Activated CD8-positive, alpha-beta memory T cell treated with anti-CD3 and anti-CD28 coated beads for 1 hour (primary cell): ENCODE measurements around the gene DMPK.
"Not testable (repeated sequence)": the region's sequence is repeated elsewhere in the genome, so short reads cannot be mapped to it uniquely, and the experiment has no call there.

ENCODE experiments used
- DNase-seq, 2 donors: peaks; one replicate each; pipeline ENCODE4 v3.0.0-alpha.2; 2020; ENCODE audit warnings: low read depth in 1 of 2; ENCODE audit errors: extremely low read depth in 1 of 2

The DMPK gene

GRCh38 chr19:45815481-45816216 lies 33.4 kb upstream of the DMPK start:
- DNase-seq = no peak

GRCh38 chr19:45814851-45815480 lies 32.7 kb upstream of the DMPK start, which contains the start of gene RSPH6A:
Gene RSPH6A (minus strand): TSS chr19:45815308. CDS start chr19:45815176, 132 bp downstream.
- DNase-seq = no peak

GRCh38 chr19:45814166-45814780 lies 32.0 kb upstream of the DMPK start:
- no peak for DNase-seq

- DNase-seq = no peak
These were observed 30.0 kb upstream of the DMPK start for GRCh38 chr19:45812297-45812696.

- DNase-seq = no peak
These were observed 27.4 kb upstream of the DMPK start for GRCh38 chr19:45809643-45810159.

GRCh38 chr19:45805719-45806118 lies 23.4 kb upstream of the DMPK start:
- no peak for DNase-seq

- no peak for DNase-seq
These were observed 22.6 kb upstream of the DMPK start for GRCh38 chr19:45804959-45805230.

- no peak for DNase-seq
These were observed 22.1 kb upstream of the DMPK start for GRCh38 chr19:45804140-45804958.

- no peak for DNase-seq
These were observed 19.4 kb upstream of the DMPK start for GRCh38 chr19:45801603-45802175.

GRCh38 chr19:45800070-45800553 lies 17.8 kb upstream of the DMPK start:
- no peak for DNase-seq

GRCh38 chr19:45799541-45799940 lies 17.3 kb upstream of the DMPK start:
- DNase-seq = not testable (repeated sequence)

- DNase-seq = peak; percentile 25 to 43
These were observed 16.8 kb upstream of the DMPK start for GRCh38 chr19:45798995-45799517.

- DNase-seq = no peak
These were observed 12.3 kb upstream of the DMPK start for GRCh38 chr19:45794627-45795026.

GRCh38 chr19:45793876-45794275 lies 11.6 kb upstream of the DMPK start:
- DNase-seq = no peak

GRCh38 chr19:45793178-45793564 lies 10.9 kb upstream of the DMPK start:
- no peak for DNase-seq

GRCh38 chr19:45792470-45793177 lies 10.3 kb upstream of the DMPK start, which contains the start of gene DMWD:
Gene DMWD (minus strand): TSS chr19:45792845. CDS start chr19:45792756, 89 bp downstream.
- peak; percentile 99 for DNase-seq

GRCh38 chr19:45791744-45792469 lies 9.6 kb upstream of the DMPK start:
- DNase-seq = no peak

GRCh38 chr19:45790942-45791341 lies 8.7 kb upstream of the DMPK start:
- DNase-seq = no peak
